Skin of body (tissue), 2 donors: Measurements from ENCODE around the gene ARPP19. TPM values are rescaled to one million over a fixed set of nuclear protein-coding genes. Genes with fewer than 3 reads are reported as not detected.
"Not testable (repeated sequence)": the region's sequence is repeated elsewhere in the genome, so short reads cannot be mapped to it uniquely, and the experiment has no call there.

Experiments
- DNase-seq: peaks from one replicate; lab custom pipeline; 2025; lab: John Stamatoyannopoulos, UW
- total RNA-seq: library from RNA; depleted of rRNA; stranded (reverse); fragments of >200 nt; gene quantifications from one replicate; pipeline ENCODE4 v1.2.3, GENCODE V29; 2014

Gene ARPP19
- total RNA-seq, 1 donor from 2014 or later = 102 TPM

DNA sequence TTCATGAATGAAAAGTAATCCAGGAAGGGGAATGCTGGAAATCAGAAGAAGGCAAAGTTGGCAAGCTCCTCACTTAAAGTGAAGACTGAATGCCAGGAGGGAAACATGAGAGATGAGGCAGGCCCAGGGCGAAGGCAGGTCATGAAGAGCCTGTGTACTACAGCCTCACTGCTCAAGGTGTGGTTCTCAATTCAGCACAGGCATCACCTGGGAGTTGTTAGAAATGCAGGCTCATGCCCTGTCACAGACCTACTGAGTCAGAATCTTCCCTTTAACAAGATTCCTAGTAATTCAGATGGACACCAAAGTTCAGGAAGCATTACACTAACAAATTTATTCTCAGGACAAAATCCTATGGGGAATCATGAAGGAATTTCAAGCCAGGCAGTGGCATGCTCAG lies 54.3 kb downstream of the ARPP19 start:
- DNase-seq = no peak

DNA sequence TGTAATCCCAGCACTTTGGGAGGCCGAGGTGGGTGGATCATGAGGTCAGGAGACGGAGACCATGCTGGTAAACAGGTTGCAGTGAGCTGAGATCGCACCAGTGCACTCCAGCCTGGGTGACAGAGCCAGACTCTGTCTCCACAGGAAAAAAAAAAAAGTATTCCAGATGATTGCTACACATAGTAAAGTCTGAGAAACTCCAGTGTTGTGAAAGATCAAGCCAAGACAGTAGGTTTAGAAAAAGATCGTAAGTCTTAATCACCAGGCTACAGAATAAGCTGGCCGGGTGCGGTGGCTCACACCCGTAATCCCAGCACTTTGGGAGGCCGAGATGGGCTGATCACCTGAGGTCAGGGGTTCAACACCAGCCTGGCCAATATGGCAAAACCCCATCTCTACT lies 56.0 kb downstream of the ARPP19 start:
- DNase-seq = not testable (repeated sequence)

DNA sequence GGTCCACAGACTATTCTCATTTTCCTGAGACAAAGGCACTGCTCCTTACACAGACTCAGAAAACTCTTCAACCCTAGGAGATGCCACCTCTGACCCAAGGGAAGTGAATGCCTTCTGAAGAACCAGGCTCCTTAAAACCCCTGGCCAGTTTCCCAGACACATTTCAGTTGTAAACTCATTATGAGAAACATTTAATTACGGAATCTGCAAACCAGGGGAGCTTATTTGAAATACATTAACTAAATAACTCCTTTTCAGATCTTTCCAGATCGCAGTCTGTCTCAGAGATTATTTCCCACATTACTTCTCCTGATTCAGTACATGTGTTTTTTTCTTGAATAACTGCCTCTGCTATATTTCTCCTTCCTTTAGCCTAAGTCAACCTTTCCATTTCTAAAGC lies 57.7 kb downstream of the ARPP19 start:
- no peak for DNase-seq

DNA sequence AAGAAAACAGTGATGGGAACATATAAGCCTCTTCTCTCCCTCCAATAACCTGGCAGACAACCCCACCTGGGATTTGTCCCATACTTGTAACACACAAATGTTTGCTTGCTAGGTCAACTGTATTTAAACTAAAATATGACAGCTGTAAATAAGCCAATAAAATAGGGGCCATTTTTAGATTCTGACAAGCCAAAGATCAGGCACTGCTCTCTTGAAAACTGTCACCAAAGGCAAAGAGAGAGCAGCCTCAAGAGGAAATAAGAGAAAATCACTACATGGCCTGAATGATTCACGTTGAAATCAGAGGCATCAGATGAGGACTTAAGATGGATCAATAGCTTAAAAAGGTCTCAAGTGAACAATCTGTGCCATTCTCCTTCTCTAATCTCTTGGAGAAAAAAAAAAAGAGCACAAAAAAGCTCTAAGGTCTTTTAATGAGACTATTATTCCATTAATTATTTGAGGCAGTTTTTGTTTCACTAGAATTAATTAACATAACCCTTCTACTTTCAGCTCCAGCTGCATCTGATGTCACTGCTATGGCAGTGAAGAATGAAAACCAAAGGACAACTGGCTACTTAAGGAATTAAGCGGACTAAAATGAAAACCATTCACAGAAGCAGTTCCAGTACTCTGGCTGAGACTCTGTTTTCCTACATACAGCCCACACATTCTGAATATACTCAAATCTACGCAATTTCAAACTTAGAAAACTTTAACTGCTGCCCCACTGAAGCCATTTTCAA lies 59.2 kb downstream of the ARPP19 start:
- DNase-seq = no peak

DNA sequence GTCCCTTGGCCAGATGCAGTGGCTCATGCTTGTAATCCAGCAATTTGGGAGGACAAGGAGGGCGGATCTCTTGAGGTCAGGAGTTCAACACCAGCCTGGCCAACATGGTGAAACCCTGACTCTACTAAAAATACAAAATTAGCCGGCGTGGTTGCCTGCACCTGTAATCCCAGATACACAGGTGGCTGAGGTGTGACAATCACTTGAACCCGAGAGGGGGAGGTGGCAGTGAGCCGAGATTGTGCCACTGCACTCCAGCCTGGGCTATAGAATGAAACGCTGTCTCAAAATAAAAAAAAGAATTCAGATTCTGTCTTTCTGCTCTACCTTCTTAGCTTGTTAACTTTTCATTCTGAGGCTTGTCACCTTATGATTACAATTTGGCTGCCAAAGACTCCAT lies 62.3 kb downstream of the ARPP19 start:
- DNase-seq = no peak

DNA sequence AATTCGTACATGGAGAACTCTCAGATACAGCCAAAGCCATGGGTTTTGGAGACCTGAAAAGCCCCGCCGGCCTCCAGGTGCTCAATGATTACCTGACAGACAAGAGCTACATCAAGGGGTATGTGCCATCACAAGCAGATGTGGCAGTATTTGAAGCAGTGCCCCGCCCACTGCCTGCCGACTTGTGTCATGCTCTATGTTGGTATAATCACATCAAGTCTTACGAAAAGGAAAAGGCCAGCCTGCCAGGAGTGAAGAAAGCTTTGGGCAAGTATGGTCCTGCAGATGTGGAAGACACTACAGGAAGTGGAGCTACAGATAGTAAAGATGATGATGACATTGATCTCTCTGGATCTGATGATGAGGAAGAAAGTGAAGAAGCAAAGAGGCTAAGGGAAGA lies 63.7 kb downstream of the ARPP19 start:
- DNase-seq = no peak

DNA sequence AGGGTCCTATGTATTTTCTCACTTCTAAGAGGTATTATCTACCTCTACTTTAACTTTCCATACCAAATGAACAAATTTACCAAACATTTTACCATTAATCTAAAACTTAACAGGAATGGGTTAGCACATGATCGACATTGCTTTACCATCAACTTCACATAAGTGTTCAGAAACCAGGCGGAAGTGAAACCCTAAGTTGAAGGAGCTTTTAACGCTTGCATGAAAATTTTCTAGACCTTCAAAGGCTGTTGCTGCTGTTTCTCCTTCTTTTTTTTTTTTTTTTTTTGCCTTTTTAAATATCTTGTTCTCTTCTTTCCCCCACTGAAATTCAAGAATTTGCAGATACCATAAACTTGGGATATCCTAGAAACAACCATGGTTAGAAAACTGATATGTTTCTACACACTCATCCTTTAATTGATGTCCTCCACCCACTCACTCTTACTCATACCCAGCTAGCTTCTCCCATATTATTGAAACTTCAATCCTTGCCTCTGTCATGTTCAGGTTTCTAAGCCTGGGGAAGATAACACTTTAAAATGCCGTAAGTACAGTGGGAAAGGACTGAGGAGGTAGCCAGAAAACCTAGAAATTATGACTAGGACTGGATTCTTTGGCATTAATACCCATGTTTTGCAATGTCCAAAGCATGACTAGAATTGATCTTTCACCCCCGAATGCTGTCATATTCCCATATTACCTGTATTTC lies 64.9 kb downstream of the ARPP19 start:
- DNase-seq = no peak

DNA sequence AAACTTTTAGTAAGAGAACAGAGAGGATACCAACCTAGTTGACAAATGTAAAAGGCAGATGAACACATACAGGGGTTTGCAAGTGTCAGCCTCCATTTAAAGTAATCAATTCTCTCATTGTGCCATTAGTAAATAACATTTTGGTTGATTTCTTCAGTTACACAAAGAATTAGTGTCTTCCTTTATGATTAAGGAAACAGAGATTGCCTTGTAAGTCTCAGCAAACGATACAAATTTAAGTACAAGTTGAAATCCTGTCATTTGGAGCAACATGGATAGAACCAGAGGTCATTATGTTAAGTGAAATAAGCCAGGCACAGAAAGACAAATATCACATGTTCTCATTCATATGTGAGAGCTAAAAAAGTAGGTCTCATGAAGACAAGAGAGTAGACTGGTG lies 66.2 kb downstream of the ARPP19 start:
- DNase-seq = no peak

DNA sequence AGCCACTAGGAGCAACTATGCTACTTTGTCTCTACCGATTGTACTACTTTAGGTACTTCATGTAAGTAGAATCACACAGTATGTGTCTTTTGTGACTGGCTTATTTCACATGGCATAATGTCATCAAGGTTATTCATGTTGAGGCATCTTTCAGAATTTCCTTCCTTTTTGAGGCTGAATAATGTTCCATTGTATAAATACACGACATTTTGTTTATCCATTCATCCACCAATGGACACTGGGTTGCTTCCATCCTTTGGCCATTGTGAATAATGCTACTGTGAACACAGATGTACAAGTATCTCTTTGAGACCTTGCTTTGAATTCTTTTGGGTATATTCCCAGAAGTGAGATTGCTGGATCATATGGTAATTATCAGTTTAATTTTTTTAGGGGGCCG lies 69.3 kb downstream of the ARPP19 start:
- no peak for DNase-seq

DNA sequence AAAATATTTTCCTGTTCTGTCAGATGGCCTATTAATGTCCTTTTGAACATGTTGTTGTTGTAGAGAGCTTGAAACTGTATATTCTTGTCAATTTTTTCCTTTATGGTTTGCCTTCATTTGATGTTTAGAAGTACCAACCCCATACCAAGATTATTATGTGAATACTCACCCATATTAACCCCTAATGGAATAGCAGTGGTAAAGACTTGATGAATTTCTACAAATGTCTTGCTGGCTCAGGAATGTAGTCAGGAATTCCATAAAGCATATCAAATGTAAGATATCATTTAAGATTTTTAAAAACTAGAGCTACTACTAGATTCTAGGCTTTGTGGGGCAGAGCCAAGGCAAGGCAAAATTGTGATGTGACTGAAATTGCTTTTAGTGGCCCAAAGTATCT lies 70.1 kb downstream of the ARPP19 start:
- no peak for DNase-seq

Other genes starting within 250 kb of the ARPP19 start
- 21.2 TPM for gene MYO5A, start 40.1 kb downstream of the ARPP19 start, total RNA-seq
- 73.6 TPM for gene ATOSA, start 110.4 kb upstream of the ARPP19 start, total RNA-seq
- gene ONECUT1, start 221.3 kb upstream of the ARPP19 start, total RNA-seq = not detected